NCI-H82 (cell line): Measurements from ENCODE around the gene SIPA1L2.

ENCODE experiments used
- DNase-seq: peaks from one replicate; lab custom pipeline; 2025; lab: John Stamatoyannopoulos, UW

The SIPA1L2 gene

DNA sequence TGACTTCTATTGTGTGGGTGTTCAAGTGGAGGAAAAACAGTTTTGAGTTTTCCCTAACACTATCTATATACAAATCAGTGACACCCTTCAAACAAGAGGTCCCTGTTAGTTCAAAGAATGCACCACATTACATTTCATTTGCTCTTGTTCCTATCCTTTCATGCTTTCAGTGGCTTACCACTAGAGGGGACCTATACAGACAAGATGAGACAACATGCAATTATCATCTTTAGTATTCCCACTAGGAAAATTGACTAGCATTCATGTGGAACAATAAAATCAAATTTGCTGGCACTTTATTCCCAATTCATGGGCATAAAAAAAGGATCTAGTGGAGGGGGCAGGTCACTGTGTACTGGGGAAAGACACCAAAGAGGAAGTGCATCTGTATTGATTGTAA, 13.3 kb upstream of the SIPA1L2 start:
- DNase-seq = no peak

GRCh38 chr1:232641507-232641906, 11.6 kb upstream of the SIPA1L2 start:
- no peak for DNase-seq

DNA sequence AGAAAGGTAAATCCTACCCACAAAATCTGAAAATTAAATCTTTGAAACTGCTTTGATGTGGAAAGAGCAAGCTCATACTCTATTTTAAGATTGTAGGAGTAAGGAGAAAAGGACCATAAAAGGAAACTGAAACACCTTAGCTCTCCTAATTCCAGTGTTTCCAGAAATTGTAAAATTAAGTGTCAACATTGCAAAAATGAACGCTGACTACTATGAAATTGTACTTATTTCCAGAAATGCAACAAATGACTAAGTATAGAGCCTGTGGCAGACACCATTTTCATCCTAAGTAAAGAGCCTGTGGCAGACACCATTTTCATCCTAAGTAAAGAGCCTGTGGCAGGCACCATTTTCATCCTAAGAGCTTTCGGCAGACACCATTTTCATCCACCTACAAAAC, 6.9 kb upstream of the SIPA1L2 start:
- DNase-seq = no peak

DNA sequence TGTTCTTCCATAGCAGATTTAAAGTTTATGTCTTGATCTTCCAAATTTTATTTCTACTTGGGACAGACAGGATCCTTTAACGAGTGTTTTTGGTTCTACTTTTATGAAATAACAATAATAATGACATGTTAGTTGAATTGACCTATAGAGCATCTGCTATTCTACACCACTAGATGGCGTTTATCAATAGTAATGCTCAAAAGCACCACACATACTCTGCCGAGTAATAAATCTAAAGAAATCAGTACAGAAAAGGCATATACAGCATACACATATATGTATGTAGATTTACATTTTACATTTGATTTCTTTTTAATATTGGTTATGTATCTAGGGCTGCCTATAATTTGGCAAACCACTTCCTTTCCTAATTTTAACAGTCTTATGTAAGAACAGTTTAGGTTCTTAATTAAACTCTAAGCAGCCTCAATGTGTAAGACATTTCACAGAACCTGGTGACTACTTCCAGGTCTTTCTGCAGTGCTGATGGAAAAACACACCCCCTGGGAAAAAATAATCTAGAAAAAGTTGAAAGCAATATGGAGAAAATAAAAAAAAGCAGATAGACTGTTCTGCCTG, 5.9 kb upstream of the SIPA1L2 start:
- DNase-seq = peak; percentile 81

DNA sequence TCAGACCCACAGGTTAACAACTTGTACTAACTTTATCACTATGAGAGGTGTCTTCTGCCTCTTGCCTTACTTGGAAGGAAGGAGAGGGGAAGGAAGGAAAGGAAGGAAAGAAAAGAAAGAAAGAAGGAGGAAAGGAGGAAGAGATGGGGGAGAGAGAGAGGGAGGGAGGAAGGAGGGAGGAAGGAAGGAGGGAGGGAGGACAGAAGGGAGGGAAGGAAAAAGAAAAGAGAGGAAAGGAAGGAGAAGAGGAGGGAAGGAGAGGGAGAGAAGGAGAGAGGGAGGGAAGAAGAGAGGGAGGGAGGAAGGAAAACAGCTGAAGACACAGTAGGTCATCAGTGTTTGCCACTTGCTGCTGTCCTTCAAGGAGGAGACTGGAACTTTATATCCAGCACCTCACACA, 5.3 kb upstream of the SIPA1L2 start:
- no peak for DNase-seq

- no peak for DNase-seq
These were observed 4.2 kb upstream of the SIPA1L2 start for GRCh38 chr1:232634096-232634495.

GRCh38 chr1:232630894-232631195, 912 bp upstream of the SIPA1L2 start:
- no peak for DNase-seq

DNA sequence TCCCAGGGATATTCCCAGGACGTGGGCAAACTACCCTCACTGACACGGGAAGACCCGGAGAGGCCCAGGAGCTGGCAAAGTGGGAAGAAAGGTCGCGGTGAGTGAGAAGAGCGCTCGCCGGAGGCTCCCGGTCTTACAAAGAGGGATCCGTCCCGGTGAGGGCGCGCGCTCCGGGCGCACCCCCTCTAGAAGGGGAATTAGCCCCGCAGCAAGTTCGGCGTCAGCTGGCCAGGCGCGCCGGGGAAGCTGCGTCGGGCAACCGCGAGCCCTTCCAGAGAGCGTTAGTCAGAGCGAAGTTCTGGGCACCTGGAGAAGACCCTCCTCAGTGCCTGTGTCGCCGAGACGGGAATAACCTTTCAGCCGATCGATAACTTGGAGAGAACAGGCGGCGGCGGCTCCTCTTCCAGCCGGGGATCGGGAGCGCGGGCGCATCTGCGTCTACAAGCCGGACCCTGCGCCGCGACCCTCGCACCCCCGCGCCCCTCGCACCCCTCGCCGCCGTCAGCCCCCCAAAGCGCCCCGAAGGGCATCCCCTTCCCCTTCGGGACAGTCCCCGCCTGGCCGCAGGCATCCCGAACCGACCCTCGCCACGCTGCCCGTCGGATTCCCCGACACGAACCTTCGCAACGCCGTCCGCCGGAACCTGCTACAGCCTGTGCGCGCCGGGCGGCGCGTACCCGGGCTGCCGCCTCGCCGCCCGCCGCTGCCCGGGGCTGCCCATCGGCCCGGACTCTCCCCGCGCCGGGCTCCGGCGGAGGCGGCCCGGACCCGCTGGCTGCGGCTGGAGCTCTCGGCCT, 485 bp downstream of the SIPA1L2 start:
- DNase-seq = peak; percentile 57

DNA sequence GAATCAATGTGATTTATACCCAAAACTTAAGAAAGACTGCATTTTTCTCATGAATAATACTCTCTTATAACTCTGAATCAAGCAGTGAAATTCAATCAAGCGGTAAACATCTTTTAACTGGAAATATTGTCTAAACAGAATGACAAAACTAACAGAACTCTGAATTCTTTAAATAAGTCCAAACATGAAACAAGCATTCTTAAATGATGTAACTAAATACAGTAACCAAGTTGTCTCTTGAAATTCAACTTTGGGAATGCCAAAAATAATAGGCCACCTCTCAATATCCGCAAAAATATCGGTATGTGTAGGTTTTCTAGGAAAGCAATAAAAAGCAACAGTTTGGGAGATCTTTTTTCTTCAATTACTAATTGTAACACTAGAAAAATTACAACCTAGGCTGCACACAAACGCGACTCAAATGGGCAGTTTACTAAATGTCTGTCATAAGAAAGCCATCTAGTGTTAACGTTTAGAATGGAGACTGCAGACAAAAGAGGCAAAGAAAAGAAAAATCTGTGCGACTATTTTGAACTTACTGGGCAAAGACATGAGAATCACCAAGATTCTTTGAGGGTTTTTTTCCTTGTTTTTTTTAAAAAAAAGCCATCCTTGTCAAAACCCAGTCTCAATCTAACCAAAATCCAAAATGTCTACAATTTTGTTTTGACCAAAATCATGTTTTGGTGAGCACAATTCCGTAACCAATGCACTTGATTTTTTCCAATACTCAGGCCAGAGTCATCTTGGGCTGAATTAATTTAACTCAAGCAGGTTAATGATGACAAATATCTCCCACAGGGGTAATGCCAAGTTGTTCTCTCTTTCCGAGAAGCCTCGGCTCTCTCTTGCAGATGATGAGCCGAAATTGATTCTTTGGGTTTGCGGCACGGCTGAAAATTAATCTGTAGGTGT, 1.3 kb downstream of the SIPA1L2 start:
- DNase-seq = peak; percentile 22

- peak; percentile 73 for DNase-seq
These were observed 2.1 kb downstream of the SIPA1L2 start for GRCh38 chr1:232627645-232628334.

GRCh38 chr1:232627171-232627570, 2.8 kb downstream of the SIPA1L2 start:
- DNase-seq = no peak

GRCh38 chr1:232626452-232626851, 3.5 kb downstream of the SIPA1L2 start:
- no peak for DNase-seq

DNA sequence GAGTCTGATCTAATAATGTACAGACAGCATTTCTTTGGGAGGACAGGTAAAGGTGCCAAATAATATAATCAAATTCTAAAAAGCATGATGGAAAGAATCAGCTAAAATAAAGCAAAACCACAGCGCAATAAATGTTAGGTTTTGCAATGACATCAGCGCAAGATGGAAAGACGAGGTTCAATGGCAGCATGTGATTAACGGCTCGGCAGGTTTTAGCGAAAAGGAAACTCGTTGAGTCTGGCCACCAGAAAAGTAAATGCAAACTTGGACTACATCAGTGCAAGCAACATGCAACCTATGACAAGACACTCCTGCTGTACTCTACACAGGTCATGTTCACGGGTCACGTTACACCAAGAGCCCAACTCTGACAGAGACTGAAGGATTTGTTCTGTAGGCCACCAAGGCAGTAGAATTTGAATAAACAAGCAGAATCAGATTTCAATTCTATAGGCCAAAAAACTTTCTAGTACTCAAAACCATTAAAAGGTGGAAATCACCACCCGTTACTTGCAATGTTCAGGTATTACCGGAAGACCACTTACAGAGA, 4.5 kb downstream of the SIPA1L2 start:
- no peak for DNase-seq

DNA sequence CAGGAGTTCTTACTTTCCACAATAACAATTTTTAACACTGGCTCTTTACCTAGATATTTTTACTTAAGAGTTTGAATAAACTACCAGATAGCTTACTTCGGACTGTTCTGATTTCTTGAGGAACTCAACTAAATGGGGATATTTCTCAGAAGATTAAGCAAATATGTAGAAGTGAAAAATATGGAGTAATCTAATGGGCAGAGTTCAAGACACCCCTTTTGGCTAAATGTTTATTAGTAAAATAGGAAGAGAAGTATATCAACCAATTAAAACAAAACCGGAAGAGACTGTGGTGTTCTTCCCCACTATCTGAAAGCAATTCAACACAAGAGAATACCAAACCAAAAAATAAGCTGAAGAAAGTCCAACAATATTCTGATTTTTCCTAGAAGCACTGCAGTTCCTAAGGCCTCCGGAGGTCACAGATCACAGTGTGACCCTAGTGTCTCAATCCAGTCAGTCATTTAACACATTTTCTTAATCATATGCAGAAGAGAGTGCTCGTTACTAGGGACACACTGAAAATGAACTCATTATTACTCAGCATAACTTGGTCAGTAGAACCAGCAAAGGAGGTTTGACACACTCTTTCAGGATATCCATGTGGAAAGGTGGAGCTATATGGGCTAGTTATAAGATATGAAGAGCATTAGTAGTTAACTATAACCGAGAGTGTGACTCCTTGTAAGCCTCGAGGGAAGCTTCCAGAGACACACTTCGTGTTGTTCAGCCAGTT, 5.2 kb downstream of the SIPA1L2 start:
- DNase-seq = no peak

- DNase-seq = no peak
These were observed 7.0 kb downstream of the SIPA1L2 start for GRCh38 chr1:232622981-232623380.

DNA sequence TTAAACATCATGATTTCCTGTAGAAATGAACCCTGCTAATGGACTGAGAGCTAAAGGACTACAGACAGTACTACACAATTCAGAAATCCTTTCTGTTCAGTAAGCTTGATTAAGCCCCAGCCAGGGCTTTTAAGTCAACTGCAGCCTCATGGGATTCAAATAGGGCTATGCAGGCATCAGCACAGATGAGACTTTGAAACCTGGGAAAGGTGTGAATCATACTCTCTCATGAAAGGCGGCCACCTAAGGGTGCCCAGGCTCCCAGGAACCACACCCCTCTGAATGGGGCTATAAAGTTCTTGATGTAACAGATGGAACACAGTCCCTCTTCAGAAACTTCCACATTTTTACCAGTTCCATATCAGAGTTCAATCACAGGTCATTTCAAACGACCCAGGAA, 7.6 kb downstream of the SIPA1L2 start:
- DNase-seq = peak; percentile 44

DNA sequence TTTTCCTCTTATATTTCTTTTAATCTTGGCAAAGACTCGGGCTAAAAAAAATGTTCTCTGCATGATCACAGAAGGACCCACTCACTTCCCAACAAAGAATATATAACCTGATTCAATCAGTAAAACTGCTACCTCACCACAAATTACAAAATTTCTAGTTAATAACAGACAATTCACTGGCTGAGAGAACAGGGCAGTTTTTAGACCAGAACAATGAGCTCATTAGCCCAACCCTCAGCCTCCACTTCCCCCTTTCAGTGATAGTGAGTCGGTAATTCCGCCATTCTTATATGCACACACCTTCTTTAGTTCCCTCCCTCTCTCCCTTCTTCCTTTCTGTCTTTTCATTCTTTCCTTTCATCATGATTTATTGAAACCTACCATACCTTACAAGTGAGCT, 8.9 kb downstream of the SIPA1L2 start:
- no peak for DNase-seq

DNA sequence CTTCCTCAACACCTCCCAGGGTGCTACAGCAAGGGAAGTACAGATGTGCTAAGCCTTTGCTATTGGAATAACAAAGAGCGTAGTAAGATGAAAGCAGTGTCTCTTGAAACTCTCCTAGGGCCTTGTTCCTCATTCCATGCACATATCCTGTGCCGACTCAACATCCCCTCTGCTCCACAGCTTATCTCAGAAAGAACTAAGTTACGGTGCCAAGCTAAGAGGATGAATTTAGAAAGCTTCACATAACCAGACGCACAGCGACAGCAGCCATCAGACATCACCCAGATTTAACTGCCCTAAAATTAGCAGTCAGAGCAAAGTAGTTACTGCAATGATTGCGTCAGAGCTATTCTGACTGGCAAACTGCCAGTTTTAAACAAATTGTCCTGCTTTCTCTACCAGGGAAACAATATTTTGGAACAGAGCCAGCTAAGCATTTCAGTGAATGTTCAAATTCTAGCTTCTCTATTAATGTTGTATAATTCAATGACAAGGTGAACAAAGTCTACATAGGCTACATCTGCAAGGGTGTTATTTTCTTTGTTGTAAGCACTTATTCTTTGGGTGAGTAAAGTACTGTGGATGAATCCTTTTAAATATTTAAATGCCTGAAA, 9.5 kb downstream of the SIPA1L2 start:
- peak; percentile 60 for DNase-seq

- DNase-seq = no peak
These were observed 12.7 kb downstream of the SIPA1L2 start for GRCh38 chr1:232617237-232617636.

DNA sequence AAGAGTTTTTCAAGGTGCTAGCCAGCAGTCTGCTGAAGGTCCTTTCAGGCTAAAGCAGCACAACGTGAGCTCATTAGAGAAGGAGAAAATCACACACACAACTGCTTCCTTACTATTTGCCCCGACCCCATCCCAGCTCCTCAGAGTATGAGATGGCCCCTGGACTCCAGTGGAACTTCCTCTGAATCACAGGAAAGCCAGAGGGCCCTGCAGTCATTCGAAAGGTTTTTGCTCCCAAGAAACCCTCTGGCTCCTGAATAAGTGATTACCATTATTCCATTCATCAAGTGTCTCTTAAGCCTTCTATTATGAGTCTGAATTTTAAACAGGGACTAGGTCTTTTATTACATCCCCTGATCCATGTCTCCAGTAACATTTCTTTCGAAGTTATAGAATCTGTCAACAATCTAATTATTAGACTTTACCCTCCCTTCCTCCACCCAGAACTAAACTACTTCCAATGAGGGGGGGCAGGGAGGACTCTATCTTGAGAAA, 14.6 kb downstream of the SIPA1L2 start:
- no peak for DNase-seq

- DNase-seq = no peak
These were observed 15.1 kb downstream of the SIPA1L2 start for GRCh38 chr1:232614811-232615210.
